ENCODE results near the gene TCF7.

Gene TCF7

DNA sequence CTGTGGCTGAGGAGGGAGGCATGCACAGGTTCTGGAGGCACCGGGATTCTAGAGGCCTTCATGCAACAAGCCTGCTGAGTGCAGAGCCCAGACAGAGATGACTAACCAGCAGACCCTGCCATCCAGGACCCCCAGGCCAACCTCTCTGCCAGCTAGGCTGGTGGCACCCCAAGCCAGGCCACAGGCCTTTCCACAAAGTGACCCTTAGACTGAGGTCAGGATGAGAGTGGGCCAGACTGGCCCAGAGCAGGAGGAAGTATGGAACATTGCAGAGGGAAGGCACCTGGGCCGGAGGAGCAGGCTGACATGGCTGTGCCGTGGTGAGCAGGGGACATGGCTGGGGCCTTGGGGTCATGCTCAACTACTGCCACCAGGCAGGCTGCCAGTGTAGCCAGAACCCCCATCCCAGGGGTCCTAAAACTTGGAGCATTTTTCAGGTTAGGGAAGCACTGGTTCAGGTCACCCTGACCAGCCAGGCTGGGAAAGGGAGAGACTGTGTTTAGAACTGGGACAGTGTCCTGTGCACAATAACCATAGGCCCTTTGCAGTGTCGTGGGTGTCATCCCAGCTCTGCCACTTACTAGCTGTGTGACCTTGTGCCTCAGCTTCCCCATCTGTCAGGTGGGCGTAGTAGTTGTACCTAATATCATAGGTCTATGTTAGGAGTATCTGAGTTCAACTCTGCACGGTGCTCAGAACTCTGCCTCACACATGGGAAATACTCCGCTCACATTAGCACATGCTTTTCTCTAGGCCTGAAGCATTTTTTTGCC is 17.3 kb downstream of the TCF7 start:
- DNase-seq (ENCODE audit: low read depth) = no peak

DNA sequence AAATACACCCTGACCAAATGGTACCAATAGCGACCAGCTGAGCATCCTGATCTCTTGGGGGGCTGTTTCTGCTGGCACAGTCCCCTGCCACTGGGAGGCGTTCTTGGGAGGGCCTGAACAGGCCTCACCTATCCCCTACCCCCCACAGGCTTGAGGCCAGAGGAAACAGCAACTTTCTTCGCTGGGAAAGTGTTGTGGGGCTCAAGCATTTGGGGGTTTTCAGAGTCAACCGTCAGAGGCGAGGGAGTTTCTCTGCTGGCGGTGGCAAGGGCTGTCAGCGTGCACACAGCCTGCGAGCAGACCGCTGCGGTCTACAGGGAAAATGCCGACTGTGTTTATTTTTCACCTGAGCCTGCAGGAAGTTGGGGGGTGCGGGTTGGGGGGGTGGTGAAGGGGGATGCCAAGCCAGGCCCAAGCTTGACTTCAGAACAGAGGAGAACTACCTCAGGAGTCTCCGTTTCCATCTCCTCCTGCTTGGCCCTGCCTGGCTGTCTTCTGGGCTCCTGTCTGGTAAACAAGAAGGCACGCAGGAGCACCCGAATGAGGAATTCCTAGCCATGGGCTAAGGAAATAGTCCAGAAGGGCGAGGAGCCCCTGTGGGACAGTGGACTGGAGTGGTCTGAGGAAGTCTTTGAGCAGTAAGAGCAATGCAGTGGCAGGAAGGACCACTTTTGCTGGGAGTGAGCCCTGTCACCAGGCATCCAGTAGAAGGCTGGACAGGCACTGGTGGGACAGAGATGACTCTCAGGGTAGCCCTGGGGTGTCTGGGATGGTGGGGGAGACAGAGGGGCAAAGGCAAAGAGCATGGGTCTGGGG is 18.1 kb downstream of the TCF7 start:
- no peak for DNase-seq (ENCODE audit: low read depth)

DNA sequence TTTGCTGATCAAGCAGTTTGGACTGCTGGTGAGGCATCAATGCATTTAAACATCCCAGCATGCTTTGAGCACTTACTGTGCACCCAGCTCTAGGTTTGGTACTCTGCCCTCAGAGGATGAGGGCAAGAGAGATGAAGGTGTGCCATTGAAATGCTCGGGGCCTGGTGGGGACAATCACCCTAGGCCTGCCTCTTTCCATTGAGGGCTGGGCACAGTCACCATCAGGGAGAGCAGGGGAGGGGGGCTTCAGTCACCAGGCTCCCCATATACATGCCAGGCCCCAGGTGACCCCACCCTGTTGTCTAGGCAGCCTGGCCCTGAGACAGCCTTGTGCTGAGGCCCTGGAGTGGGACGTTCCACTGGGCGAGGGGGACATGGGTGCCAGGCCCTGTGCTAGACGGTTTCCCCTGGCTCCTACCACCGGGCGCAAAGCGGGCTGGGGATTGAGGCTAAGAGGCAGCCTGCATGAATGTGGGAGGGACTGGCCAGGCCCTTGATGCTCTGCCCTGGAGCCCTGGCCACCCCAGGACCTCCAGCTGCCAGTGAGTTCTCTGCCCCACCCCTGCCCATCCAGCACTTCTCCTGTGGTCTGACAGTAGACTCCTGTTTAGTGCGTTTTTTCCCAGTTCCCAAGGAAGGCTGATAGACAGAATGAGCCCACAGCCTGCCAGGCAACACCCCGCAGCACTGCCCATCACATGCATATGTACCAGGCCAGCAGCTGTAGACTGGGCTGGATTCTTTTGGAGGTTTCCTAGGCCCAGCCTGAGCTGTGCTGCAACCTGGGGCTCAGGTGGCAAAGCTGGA is 18.9 kb downstream of the TCF7 start:
- no peak for DNase-seq (ENCODE audit: low read depth)

GRCh38 chr5:134133995-134134541 is 19.6 kb downstream of the TCF7 start:
- DNase-seq (ENCODE audit: low read depth) = no peak

DNA sequence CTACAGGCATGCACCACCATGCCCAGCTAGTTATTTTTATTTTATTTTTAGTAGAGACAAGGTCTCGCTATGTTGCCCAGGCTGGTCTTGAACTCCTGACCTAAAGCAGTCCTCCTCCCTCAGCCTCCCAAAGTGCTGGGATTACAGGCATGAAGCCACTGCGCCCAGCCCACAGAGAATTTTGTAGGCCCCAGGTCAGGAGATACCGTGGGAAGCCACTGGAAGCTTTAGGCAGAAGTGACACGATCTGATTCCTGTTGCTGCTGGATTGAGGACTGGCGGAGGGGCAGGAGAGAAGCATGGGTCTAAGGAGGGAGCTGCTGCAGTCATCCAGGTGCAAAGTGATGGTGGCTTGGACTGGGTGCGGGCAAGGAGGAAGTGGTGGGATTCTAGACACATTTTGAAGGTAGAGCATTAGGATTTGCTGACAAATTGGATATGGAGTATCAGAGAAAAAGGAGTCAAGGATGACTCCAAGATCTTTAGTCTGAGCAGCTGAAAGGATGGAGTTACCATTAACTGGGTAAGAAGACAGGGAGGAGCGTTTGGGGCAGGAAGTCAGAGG is 20.7 kb downstream of the TCF7 start:
- no peak for DNase-seq (ENCODE audit: low read depth)

DNA sequence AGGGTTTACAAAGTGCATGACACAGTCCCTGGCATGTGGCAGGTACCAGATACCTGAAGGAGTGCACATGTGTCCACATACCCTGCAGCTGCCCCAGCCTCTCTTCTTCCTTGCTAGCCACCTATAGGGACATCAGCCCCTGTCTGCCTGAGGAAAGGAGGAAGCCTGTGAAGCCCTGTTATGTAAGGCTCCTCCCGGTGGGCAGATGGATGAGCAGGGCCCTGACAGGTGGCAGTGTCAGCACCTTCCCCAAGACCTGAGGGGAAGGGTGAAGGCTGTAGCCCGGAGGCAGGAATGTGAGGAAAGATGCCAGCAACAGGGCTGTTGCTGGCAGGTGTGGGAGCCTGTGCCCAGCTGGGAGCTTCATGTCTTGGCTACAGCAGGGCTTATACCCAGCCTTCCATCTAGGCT is 21.7 kb downstream of the TCF7 start:
- DNase-seq (ENCODE audit: low read depth) = no peak

DNA sequence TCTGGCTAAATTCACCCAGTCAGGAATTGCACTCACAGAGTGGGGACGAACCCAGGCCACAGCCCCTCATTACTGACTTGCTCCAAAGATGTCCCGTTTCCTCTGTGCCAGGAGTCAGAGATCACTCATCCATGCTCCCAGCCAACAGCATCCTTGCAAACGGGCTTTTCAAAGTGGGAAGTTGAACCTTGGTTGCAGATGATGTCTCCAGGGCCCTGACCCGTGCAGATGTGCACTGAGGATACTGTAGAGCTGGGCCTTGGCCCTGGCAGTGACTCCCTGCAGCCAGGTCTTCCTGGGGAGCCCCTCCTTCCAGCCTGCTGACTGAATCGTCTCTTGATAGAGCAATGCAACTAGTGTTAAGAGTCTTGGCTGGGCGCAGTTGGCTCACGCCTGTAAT is 22.3 kb downstream of the TCF7 start:
- no peak for DNase-seq (ENCODE audit: low read depth)

- no peak for DNase-seq (ENCODE audit: low read depth)
Measured at GRCh38 chr5:134138416-134139376, 24.2 kb downstream of the TCF7 start.

DNA sequence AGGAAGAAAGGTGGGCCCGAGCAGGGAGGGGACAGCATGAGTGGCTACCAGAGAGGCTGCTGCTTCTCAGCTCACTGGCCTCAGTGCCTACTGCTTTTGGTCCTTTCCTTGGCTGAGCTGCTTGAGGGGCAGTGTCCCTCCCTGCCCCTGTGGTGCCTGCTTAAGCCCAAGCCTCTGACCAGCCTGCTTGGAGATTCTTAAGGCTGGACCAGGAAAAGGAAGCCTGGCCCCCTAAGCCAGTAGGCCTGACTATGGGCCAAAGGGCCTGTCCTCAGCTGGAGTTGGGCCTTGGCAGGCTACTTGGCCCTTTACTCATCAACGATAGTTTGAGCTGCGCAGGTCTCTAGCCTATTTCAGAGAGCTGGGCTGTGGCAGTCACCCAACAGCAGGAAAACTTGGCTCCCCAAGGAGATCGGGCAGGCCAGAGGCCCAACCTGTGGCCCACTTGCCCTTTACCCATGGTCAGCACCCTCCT is 24.9 kb downstream of the TCF7 start:
- no peak for DNase-seq (ENCODE audit: low read depth)

DNA sequence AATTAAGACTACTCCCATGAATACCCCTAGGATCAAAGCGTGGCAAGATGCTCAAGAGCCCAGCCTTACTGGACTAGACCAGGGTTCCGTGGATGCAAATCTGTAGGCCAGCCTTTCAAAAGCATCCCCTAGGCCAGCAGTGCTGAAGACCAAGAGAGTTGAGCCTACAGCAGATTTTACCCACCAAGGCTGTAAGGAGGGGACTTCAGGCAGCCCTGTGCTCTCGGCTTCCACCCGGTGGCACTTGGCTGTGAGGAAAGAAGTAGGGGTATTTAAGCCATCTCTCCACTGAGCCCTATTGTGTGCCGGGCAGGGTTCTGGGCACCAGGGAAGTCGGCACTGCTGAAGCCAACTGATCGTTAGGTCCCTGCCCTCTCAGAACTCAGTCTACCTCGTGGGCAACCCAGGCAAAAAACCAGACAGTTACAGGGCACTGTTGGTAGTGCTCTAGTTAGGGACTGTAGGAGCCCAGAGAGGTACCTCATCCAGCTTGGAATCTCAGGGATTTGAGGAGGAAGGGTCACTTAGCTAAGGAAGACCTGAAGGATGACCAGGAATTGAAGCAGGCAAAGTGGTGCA is 25.5 kb downstream of the TCF7 start:
- DNase-seq (ENCODE audit: low read depth) = no peak

DNA sequence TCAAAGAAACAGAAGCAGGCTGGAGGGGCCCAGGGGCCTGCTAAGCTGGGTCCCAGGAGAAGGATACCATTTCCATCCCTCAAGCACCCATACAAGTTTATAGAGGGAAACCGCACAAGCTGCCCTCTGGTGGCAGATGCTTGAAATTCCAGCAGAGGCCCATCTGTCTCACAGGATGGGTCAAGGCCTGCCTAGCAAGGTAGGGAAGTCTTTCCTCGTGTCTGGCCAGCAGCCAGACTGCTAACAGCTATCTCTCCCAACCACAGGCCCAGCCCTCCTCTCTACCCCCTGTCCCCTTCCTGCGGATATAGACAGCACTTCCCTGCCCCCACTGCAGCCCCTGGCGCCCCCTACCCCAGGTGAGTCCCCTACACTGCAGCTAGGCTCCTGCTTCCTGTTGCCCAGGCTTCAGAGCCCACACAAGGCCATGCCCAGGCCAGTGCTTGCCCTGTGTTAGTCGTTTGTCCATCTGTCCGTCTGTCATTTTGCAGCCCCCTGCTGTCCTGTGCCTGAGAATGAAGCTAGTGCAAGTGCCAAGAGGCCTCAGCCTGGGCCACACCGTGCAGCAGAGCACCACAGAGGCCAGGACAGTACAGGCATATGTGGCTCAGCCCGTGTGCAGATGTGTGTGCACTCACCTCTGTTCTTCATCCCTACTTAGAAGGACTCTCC is 26.2 kb downstream of the TCF7 start:
- no peak for DNase-seq (ENCODE audit: low read depth)

GRCh38 chr5:134141331-134142050 is 27.0 kb downstream of the TCF7 start:
- no peak for DNase-seq (ENCODE audit: low read depth)

DNA sequence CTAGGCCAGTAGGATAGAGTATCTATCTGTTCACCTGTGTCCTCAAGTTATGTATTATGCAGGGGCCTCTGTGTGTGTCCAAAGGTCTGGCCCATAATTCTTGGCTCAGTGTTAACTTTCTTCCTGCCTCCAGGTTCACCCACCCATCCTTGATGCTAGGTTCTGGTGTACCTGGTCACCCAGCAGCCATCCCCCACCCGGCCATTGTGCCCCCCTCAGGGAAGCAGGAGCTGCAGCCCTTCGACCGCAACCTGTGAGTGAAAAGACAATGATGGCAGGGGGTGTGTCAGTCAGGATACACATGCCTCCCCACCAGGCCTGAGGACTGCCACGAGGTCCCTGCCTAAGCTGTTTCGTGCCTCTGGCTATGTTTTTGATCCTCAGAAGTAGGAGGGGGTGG is 27.6 kb downstream of the TCF7 start:
- DNase-seq (ENCODE audit: low read depth) = no peak

DNA sequence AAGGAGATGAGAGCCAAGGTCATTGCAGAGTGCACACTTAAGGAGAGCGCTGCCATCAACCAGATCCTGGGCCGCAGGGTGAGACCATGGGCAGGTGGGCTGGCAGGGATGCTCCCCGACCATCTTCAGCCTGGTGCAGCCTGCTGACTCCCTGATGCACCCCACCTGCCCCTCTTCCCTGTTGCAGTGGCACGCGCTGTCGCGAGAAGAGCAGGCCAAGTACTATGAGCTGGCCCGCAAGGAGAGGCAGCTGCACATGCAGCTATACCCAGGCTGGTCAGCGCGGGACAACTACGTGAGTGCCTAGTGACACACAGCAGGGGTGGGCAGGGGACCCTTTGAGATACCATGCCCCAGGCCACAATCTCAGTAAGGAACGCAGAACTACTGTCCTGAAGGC is 28.3 kb downstream of the TCF7 start:
- DNase-seq (ENCODE audit: low read depth) = no peak

- no peak for DNase-seq (ENCODE audit: low read depth)
Measured at GRCh38 chr5:134143431-134143830, 28.9 kb downstream of the TCF7 start.

GRCh38 chr5:134143944-134144941 is 29.8 kb downstream of the TCF7 start:
- DNase-seq (ENCODE audit: low read depth) = no peak

DNA sequence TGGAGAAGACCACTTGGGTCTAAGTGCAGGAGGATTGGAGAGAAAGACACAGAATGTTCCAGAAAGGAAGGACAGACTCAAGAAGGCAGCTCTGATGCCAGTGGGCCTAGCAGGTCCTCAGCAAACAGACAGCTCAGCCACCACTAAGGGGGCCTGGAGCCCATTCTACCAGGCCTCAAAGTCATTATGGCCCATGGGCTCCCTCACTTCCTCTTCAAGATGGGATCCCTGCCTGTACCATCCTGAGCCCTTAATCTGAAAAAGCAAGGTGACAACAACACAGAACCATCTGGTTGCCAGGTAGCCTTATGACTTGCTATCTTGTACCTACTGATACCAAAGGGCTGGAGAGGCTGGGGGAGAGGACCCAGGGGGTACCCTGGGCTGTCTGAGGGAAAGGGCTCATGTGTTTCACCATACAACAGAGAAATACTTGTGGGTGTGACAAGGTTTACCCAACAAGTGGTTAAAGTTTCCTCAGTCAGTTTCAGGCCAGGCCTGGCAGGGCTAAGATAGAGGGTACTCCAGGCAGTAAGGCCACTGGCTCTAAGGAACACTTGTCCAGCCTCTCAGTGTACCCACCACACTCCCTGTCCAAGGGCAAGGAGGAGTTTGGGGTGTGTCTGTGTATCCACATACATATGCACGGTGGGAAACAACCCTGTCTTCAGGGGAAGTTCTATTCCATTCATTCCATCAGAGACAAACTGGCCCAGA is 30.7 kb downstream of the TCF7 start:
- DNase-seq (ENCODE audit: low read depth) = no peak
